ENCODE data around the gene NMNAT2.

GRCh38 chr1:183200451-183200850 lies 217.7 kb downstream of the NMNAT2 start:
- TF ChIP-seq CTCF (IDR thresholded peaks at IDR 0.05) = no peak
- no peak for TF ChIP-seq SIN3A (IDR thresholded peaks at IDR 0.05; ENCODE audit: borderline replicate concordance, insufficient read depth, low read depth, low read length)
- no peak for TF ChIP-seq POLR2AphosphoS5 (IDR thresholded peaks at IDR 0.05; ENCODE audit: low read depth, low read length)
- no peak for TF ChIP-seq REST (IDR thresholded peaks at IDR 0.05; ENCODE audit: insufficient read depth in 1 of 2, low read depth in 2 of 2, low read length in 1 of 2)
- TF ChIP-seq TCF7L2 (IDR thresholded peaks at IDR 0.05; ENCODE audit: low read depth, low read length) = no peak

Data from Panc1 (cell line).